B cell (primary cell): ENCODE measurements around the gene SKAP1.

Experiments used
- CTCF ChIP-seq: fragments of 200-600 bp; IDR thresholded peaks from one replicate; pipeline ENCODE4 v1.8.0; 2022; ENCODE audit warnings: antibody characterized with exemption, mild to moderate bottlenecking
- EZH2 ChIP-seq: IDR thresholded peaks from 2 replicates; pipeline ENCODE4 v1.6.1; 2012; ENCODE audit warnings: borderline replicate concordance, low read depth, mild to moderate bottlenecking, moderate library complexity, low read length; ENCODE audit not compliant: insufficient read depth, poor library complexity, severe bottlenecking

- TF ChIP-seq CTCF: no peak
- no peak for TF ChIP-seq EZH2
Measured at GRCh38 chr17:48175692-48176470, 254.1 kb downstream of the SKAP1 start.
